ENCODE results near the gene EVA1A.

Gene EVA1A

GRCh38 chr2:75519843-75520242 lies 40.9 kb downstream of the EVA1A start:
- TF ChIP-seq CTCF (IDR thresholded peaks at IDR 0.05; ENCODE audit: low read depth, low read length, missing control alignments), result no peak
- no peak overlapping the region for H3K4me3 ChIP-seq (replicated peaks; ENCODE audit: low read depth, low read length)
- no peak for DNase-seq (ENCODE audit: extremely low read depth, low read depth)

- DNase-seq (ENCODE audit: extremely low read depth, low read depth), result no peak
- no peak overlapping the region for H3K4me3 ChIP-seq (replicated peaks; ENCODE audit: low read depth, low read length)
- no peak for TF ChIP-seq CTCF (IDR thresholded peaks at IDR 0.05; ENCODE audit: low read depth, low read length, missing control alignments)
These were observed 41.9 kb downstream of the EVA1A start for GRCh38 chr2:75518638-75519465.

GRCh38 chr2:75517547-75518230 lies 43.0 kb downstream of the EVA1A start:
- DNase-seq (ENCODE audit: extremely low read depth, low read depth), result no peak
- TF ChIP-seq CTCF (IDR thresholded peaks at IDR 0.05; ENCODE audit: low read depth, low read length, missing control alignments), result no peak
- H3K4me3 ChIP-seq (replicated peaks; ENCODE audit: low read depth, low read length), result no peak overlapping the region

- H3K4me3 ChIP-seq (replicated peaks; ENCODE audit: low read depth, low read length), result no peak overlapping the region
- no peak for TF ChIP-seq CTCF (IDR thresholded peaks at IDR 0.05; ENCODE audit: low read depth, low read length, missing control alignments)
- no peak for DNase-seq (ENCODE audit: extremely low read depth, low read depth)
These were observed 44.1 kb downstream of the EVA1A start for GRCh38 chr2:75516378-75517360.

GRCh38 chr2:75515584-75516368 lies 45.0 kb downstream of the EVA1A start:
- no peak overlapping the region for H3K4me3 ChIP-seq (replicated peaks; ENCODE audit: low read depth, low read length)
- DNase-seq (ENCODE audit: extremely low read depth, low read depth), result no peak
- no peak for TF ChIP-seq CTCF (IDR thresholded peaks at IDR 0.05; ENCODE audit: low read depth, low read length, missing control alignments)
